ENCODE data around the gene PABPC4L.

GRCh38 chr4:134174271-134174670 is 27.3 kb downstream of the PABPC4L start:
- no peak for TF ChIP-seq CTCF (IDR thresholded peaks at IDR 0.05)
- TF ChIP-seq POLR2A (IDR thresholded peaks at IDR 0.05) = no peak
